Jurkat, Clone E6-1 (cell line): ENCODE measurements around the gene FSD2.
"Not testable (repeated sequence)": the region's sequence is repeated elsewhere in the genome, so short reads cannot be mapped to it uniquely, and the experiment has no call there.

ENCODE experiments used
- DNase-seq: peaks from one replicate; pipeline ENCODE4 v3.0.0-alpha.2; 2011; ENCODE audit warnings: low read depth, low spot score
- H3K4me3 ChIP-seq: 2 replicates; pipeline ENCODE4 v1.5.1; 2011; ENCODE audit warnings: mild to moderate bottlenecking, low read length, control low read depth, moderate library complexity

FSD2 gene

GRCh38 chr15:82799183-82799841, 6.6 kb downstream of the FSD2 start:
- DNase-seq, result no peak
- no peak overlapping the region for H3K4me3 ChIP-seq

DNA sequence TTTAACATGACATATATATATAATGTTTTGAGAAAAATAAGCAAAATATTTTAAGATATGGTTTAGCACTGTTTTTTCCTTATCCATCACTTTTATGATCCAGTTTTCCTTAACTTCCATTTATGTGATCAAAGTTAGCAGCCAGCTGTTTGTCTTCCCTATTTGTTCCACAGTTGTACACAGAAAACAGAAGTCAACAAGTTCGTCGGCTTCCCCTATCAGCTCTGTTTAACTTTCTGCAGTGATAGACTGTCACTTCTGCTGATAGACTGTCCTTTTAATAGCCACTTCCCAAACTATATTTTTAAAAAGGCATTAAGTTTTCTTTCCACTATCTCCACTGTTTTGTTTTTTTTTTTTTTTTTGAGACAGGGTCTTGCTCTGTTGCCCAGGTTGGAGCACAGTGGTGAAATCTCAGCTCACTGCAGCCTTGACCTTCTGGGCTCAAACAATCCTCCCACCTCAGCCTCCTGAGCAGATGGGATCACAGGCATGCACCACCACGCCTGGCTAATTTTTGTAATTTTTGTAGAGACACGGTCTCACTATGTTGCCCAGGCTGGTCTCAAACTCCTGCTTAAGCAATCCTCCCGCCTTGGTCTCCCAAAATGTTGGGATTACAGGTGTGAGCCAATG, 7.2 kb downstream of the FSD2 start:
- no peak overlapping the region for H3K4me3 ChIP-seq
- DNase-seq, result no peak

DNA sequence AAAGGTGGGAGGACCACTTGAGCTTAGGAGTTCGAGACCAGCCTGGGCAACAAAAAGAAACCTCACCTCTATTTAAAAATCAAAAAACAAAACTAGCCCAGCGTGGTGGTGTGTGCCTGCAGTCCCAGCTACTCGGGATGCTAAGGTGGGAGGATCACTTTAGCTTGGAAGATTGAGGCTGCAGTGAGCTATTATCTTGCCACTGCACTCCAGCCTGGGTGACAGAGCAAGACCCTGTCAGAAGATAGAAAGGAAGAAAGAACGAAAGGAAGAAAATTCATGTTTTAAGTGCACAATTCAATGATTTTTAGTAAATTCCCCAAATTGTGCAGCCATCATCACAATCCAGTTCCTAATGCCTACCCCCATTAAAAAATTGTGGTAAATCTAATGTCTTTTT, 7.8 kb downstream of the FSD2 start:
- DNase-seq, result no peak
- H3K4me3 ChIP-seq, result no peak overlapping the region

DNA sequence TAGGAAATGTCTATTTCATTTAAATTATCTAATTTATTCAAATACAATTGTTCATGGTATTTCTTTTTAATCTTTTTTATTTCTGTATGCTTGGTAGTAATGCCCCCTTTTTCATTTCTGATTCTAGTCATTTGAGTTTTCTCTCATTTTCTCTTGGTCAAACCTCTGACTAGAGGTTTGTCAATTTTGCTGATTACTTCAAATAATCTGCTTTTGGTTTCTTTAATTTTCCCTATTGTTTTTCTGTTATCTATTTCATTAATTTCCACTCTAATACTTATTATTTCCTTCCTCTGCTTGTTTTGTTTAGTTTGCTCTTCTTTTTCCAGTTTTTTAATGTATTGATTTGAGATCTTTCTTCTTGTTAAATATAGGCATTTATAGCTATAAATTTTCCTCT, 12.1 kb downstream of the FSD2 start:
- DNase-seq, result no peak
- H3K4me3 ChIP-seq, result no peak overlapping the region

GRCh38 chr15:82792068-82792467, 13.8 kb downstream of the FSD2 start:
- H3K4me3 ChIP-seq, result no peak overlapping the region

DNA sequence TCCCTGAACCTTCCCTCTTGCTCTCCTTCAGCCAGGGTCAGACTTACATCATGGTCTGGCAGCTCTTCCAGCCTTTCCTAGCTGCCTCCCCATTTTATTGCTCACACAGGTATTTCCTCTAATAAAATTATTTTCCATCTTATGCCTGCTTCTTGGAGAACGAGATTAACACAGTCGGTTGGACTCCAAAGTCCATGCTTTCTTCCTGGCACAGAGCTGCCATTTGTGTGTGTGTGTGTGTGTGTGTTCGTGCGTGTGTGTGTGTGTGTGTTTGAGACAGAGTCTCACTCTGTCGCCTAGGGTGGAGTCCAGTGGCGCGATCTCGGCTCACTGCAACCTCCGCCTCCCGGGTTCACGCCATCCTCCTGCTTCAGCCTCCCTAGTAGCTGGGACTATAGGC, 15.5 kb downstream of the FSD2 start:
- no peak for DNase-seq
- no peak overlapping the region for H3K4me3 ChIP-seq

More at GRCh38 chr15:82792068-82792467, 13.8 kb downstream of the FSD2 start:
- no peak for DNase-seq

- DNase-seq, result no peak
- no peak overlapping the region for H3K4me3 ChIP-seq
These were observed 16.4 kb downstream of the FSD2 start for GRCh38 chr15:82789491-82789890.

DNA sequence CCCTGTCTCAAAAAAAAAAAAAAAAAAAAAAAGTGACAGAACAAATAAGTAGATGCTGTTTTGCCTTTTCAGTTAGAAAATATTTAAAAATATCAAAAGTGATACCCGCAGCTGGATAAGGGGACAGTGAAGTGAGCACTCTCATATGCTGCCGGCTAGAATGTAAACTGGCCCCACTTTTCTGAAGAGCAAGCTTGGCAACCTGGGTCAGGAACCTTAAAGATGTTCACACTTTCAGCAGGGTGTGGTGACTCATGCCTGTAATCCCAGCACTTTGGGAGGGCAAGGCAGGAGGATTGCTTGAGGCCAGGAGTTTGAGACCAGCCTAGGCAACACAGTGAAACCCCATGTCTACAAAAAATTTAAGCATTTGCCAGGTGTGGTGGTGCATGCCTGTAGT, 17.4 kb downstream of the FSD2 start:
- H3K4me3 ChIP-seq, result no peak overlapping the region
- no peak for DNase-seq

DNA sequence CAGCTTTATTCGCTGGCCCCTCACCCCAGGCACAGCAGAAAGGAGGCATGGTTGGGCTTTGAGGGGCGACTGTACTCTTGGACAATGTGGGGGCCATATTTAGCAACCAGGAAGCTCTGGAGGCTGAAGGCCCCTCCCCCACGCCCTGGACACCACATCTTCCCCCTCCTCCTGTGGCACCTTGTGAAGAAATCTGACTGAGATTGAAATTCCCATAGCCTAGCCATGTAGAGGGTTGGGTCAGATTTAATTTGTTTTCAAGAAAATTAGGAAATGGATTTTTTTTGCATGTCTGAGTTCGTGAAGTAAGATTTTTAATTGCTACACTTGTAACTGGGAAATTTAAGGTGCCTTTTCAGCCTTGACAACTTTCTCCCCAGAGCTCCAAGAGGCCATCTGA, 24.5 kb downstream of the FSD2 start:
- H3K4me3 ChIP-seq, result no peak overlapping the region
- DNase-seq, result no peak

DNA sequence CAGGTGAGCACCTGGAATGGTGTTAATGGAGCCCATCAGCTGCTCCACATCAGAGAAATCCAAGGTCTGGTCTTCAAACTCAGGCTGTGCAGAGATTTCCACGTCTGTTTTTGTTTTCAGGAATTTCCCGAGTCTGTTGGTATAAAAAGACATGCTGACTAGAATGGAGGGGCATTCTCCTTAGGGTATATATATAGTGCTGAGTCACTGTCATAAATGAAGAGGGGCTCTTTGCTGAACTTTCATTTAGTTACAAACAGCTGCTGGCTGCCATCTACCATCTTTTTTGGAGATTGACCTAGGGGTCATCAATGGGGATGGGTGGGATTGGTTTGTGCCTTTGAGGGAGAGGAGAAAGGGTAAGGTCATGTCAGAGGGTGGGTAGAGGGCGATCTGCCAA, 27.1 kb downstream of the FSD2 start:
- no peak for DNase-seq
- no peak overlapping the region for H3K4me3 ChIP-seq

GRCh38 chr15:82774496-82774895, 31.4 kb downstream of the FSD2 start:
- H3K4me3 ChIP-seq, result no peak overlapping the region
- no peak for DNase-seq

GRCh38 chr15:82771789-82772607, 33.9 kb downstream of the FSD2 start:
- DNase-seq, result no peak
- no peak overlapping the region for H3K4me3 ChIP-seq

- no peak for DNase-seq
- H3K4me3 ChIP-seq, result no peak overlapping the region
These were observed 37.3 kb downstream of the FSD2 start for GRCh38 chr15:82768414-82769054.

DNA sequence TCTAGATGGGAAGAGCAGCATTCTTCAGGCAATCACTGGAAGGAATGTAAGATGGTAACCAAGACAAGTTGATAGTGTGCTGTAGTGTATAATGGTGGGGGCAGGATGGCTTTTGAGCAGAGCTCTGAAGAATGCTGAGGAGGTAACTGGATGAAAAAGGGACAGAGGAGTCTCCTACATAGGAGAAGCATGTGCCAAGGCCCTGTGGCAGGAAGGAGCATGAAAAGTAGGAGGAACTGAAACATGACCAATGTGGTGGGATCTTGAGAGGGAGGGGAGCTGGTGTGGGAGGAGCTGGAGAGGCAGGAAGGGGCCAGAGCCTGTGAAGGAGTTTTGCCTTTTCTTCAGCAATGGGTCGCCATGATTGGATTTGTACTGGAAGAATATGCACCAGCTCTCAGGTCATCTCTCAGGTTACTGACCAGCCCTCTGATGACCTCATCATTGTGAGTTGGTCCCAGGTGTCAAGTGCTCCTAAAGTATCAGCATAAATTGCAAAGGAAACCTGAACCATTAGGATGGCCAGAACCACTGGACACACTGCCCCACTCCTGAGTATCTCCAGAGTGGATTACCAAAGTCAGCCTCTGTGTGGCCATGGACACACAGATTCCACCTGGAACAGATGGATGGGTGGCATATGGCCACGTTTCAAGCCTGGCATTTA, 38.6 kb downstream of the FSD2 start:
- no peak for DNase-seq
- no peak overlapping the region for H3K4me3 ChIP-seq

- H3K4me3 ChIP-seq, DNase-seq: not testable (repeated sequence)
These were observed 39.7 kb downstream of the FSD2 start for GRCh38 chr15:82766201-82766600.

GRCh38 chr15:82764740-82765139, 41.1 kb downstream of the FSD2 start:
- H3K4me3 ChIP-seq, result no peak overlapping the region
- no peak for DNase-seq

- no peak for DNase-seq
- no peak overlapping the region for H3K4me3 ChIP-seq
These were observed 41.8 kb downstream of the FSD2 start for GRCh38 chr15:82764117-82764490.

DNA sequence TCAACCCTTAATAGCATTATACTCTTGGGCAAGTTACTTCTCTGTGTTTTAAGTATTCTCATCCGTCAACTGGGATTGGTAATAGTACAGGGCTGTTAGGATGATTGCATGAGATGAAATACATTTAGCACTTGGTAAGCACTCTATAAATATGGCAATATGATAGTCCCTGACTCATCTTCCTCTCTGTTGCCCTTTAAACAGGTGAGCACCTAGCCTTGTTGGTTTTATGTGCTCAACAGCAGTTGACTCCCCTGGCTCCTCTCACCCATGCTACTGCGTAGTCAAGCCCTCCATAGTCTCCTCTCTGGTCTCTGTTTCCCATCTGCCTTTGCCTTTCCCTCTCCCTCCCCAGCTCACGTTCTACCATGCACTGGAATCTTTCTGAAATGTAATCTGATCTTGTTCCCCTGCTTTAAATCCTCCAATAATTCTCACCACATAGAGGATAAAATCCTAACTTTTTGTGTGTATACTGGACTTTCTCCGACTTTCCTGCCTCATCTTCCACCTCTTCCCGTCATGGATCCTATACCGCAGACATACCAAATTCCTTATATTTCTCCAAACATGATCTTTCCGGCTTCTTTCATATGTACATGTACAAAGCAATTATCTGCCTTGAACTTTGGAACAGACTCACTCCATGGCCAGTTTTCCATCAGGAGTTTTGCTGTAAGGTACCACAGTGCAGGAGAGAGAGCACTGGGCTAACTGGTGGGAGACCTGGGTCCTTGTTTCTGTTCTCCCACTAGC, 42.3 kb downstream of the FSD2 start:
- no peak for DNase-seq
- no peak overlapping the region for H3K4me3 ChIP-seq

GRCh38 chr15:82751308-82751707, 54.6 kb downstream of the FSD2 start:
- H3K4me3 ChIP-seq, result peak overlapping the region; percentile 97
- no peak for DNase-seq
